Smooth muscle cell (in vitro differentiated cells): ENCODE measurements around the gene TSHZ2. TPM values are rescaled to one million over a fixed set of nuclear protein-coding genes. Genes with fewer than 3 reads are reported as not detected.

Experiments
- DNase-seq: peaks from one replicate; lab custom pipeline; 2025; ENCODE audit not compliant: unreplicated experiment; lab: John Stamatoyannopoulos, UW
- H2AFZ ChIP-seq: fragments of 200-600 bp; sonication (generic); 2 replicates; pipeline ENCODE4 v1.6.0; 2016; ENCODE audit warnings: antibody characterized with exemption, low read depth, mild to moderate bottlenecking
- H3F3A ChIP-seq: fragments of 200-600 bp; sonication (generic); 2 replicates; pipeline ENCODE4 v1.6.0; 2017; ENCODE audit warnings: antibody characterized with exemption, low read depth
- H3K27ac ChIP-seq: fragments of 200-600 bp; sonication (generic); 2 replicates; pipeline ENCODE4 v1.5.1; 2016; ENCODE audit warnings: low read depth, mild to moderate bottlenecking
- H3K27me3 ChIP-seq: fragments of 200-600 bp; sonication (generic); 2 replicates; pipeline ENCODE4 v1.6.1; 2016; ENCODE audit warnings: low read depth, mild to moderate bottlenecking
- H3K36me3 ChIP-seq: fragments of 200-600 bp; sonication (generic); 2 replicates; pipeline ENCODE4 v1.5.1; 2016; ENCODE audit warnings: low read depth
- H3K4me1 ChIP-seq: fragments of 200-600 bp; sonication (generic); 2 replicates; pipeline ENCODE4 v1.5.1; 2016; ENCODE audit warnings: low read depth
- H3K4me2 ChIP-seq: fragments of 200-600 bp; sonication (generic); 2 replicates; pipeline ENCODE4 v1.6.0; 2016; ENCODE audit warnings: mild to moderate bottlenecking
- H3K4me3 ChIP-seq: fragments of 200-600 bp; sonication (generic); 2 replicates; pipeline ENCODE4 v1.5.1; 2016; ENCODE audit warnings: mild to moderate bottlenecking
- H3K79me2 ChIP-seq: fragments of 200-600 bp; sonication (generic); 2 replicates; pipeline ENCODE4 v1.6.0; 2016; ENCODE audit warnings: low read depth, mild to moderate bottlenecking
- H3K9ac ChIP-seq: fragments of 200-600 bp; sonication (generic); 2 replicates; pipeline ENCODE4 v1.6.0; 2016; ENCODE audit warnings: low read depth
- H3K9me3 ChIP-seq: fragments of 200-600 bp; sonication (generic); replicated peaks from 2 replicates; pipeline ENCODE4 v1.5.1; 2016; ENCODE audit warnings: low read depth
- H4K20me1 ChIP-seq: fragments of 200-600 bp; sonication (generic); 2 replicates; pipeline ENCODE4 v1.6.0; 2016; ENCODE audit warnings: low read depth
- CTCF ChIP-seq: fragments of 200-600 bp; sonication (generic); IDR thresholded peaks from 2 replicates; pipeline ENCODE4 v1.5.1; 2017; ENCODE audit warnings: borderline replicate concordance, mild to moderate bottlenecking, antibody characterized with exemption; ENCODE audit not compliant: insufficient read depth, poor library complexity, severe bottlenecking
- WGBS: methylation state at CpG from one replicate; pipeline ENCODE4 v1.1.7; 2016; ENCODE audit warnings: low lambda C conversion rate; 5-methylcytosine and 5-hydroxymethylcytosine counted together
- polyA plus RNA-seq: library from polyadenylated mRNA; unstranded; fragments of >200 nt; fragmentation: Nextera tagmentation; extraction: Ambion mirVana; gene quantifications from 2 replicates; pipeline ENCODE4 v1.2.1, GENCODE V29; 2016
- total RNA-seq: library from RNA; depleted of rRNA; stranded (reverse); fragments of >200 nt; gene quantifications from 2 replicates; pipeline ENCODE4 v1.2.3, GENCODE V29; 2014

TSHZ2 gene
- total and polyA plus RNA-seq, 2 experiments from 2014 or later = 4.8 to 6.6 TPM

- DNase-seq = no peak
- 88% methylated on average over 6 of the region's 6 CpGs for WGBS
- no peak overlapping the region for H3K4me2 ChIP-seq
- H3K79me2 ChIP-seq = no peaks in the 10 kb centered on the region
- H3K36me3 ChIP-seq = no peaks in the 10 kb centered on the region
- H3K27me3 ChIP-seq = no peaks in the 10 kb centered on the region
- no peak overlapping the region for H3K27ac ChIP-seq
- no peaks in the 10 kb centered on the region for H3F3A ChIP-seq
- no peak overlapping the region for H2AFZ ChIP-seq
- H3K4me3 ChIP-seq = no peak overlapping the region
- H3K9ac ChIP-seq = no peak overlapping the region
- TF ChIP-seq CTCF = no peak
- H3K4me1 ChIP-seq = no peaks in the 10 kb centered on the region
- H4K20me1 ChIP-seq = no peaks in the 10 kb centered on the region
- H3K9me3 ChIP-seq = no peaks in the 10 kb centered on the region
Observed at GRCh38 chr20:53019464-53019863, 47.3 kb downstream of the TSHZ2 start.

- Histone ChIP-seq H3K36me3 (no peaks in the 10 kb centered on the region), H3K9me3 (no peaks in the 10 kb centered on the region), H3K27ac (no peak overlapping the region), H3K4me3 (no peak overlapping the region), H3K4me1 (no peaks in the 10 kb centered on the region), H2AFZ (no peak overlapping the region), H3K79me2 (no peaks in the 10 kb centered on the region), H3K9ac (no peak overlapping the region), H3F3A (no peaks in the 10 kb centered on the region), H4K20me1 (no peaks in the 10 kb centered on the region), H3K4me2 (no peak overlapping the region), H3K27me3 (no peaks in the 10 kb centered on the region)
- TF ChIP-seq CTCF = no peak
- 78% methylated on average over 4 of the region's 4 CpGs for WGBS
- no peak for DNase-seq
Observed at GRCh38 chr20:53020376-53020775, 48.2 kb downstream of the TSHZ2 start.

GRCh38 chr20:53020834-53021233, 48.7 kb downstream of the TSHZ2 start:
- no peaks in the 10 kb centered on the region for H3K9me3 ChIP-seq
- H3K4me3 ChIP-seq = no peak overlapping the region
- H2AFZ ChIP-seq = no peak overlapping the region
- H3K4me2 ChIP-seq = no peak overlapping the region
- no peaks in the 10 kb centered on the region for H3K4me1 ChIP-seq
- no peak for TF ChIP-seq CTCF
- H3K27ac ChIP-seq = no peak overlapping the region
- no peaks in the 10 kb centered on the region for H3K36me3 ChIP-seq
- H3K79me2 ChIP-seq = no peaks in the 10 kb centered on the region
- no peaks in the 10 kb centered on the region for H4K20me1 ChIP-seq
- no peak overlapping the region for H3K9ac ChIP-seq
- 76% methylated on average over 2 of the region's 2 CpGs for WGBS
- no peak for DNase-seq
- no peaks in the 10 kb centered on the region for H3K27me3 ChIP-seq
- no peaks in the 10 kb centered on the region for H3F3A ChIP-seq

GRCh38 chr20:53021934-53022333, 49.8 kb downstream of the TSHZ2 start:
- no peak overlapping the region for H3K9ac ChIP-seq
- H3K27me3 ChIP-seq = no peaks in the 10 kb centered on the region
- WGBS = 84% methylated on average over 3 of the region's 3 CpGs
- H3K79me2 ChIP-seq = no peaks in the 10 kb centered on the region
- H3K4me2 ChIP-seq = no peak overlapping the region
- no peak for DNase-seq
- no peak overlapping the region for H3K4me3 ChIP-seq
- H2AFZ ChIP-seq = no peak overlapping the region
- H3K36me3 ChIP-seq = no peaks in the 10 kb centered on the region
- no peaks in the 10 kb centered on the region for H4K20me1 ChIP-seq
- no peak for TF ChIP-seq CTCF
- H3F3A ChIP-seq = no peaks in the 10 kb centered on the region
- no peaks in the 10 kb centered on the region for H3K4me1 ChIP-seq
- H3K27ac ChIP-seq = no peak overlapping the region
- no peaks in the 10 kb centered on the region for H3K9me3 ChIP-seq
